Right ventricle myocardium superior (tissue), 1 donor: ENCODE data around the gene ADPGK. TPM values are rescaled to one million over a fixed set of nuclear protein-coding genes. Genes with fewer than 3 reads are reported as not detected.
"Not testable (repeated sequence)": the region's sequence is repeated elsewhere in the genome, so short reads cannot be mapped to it uniquely, and the experiment has no call there.

Experiments used
- ATAC-seq: fragments of 200-7000 bp; cut with Tn5 transposase; one replicate; pipeline ENCODE4 v1.9.1; 2020; ENCODE audit warnings: mild to moderate bottlenecking; ENCODE audit not compliant: poor library complexity
- DNase-seq: peaks from one replicate; pipeline ENCODE4 v3.0.0-alpha.2; 2020
- intact Hi-C: fragments of 100-400 bp; cut with DNase I; formaldehyde crosslinking; loops from one replicate; pipeline ENCODE4 v1.11.2; 2022
- long read RNA-seq: library from polyadenylated mRNA; unstranded; transcript quantifications from one replicate; pipeline ENCODE4 v2.0.0, GENCODE V29; 2021
- total RNA-seq: library from RNA; stranded (reverse); fragmentation: NEBNext Ultra II Directional; extraction: Animal tissue kit (Norgen Biotek cat#: 25700); gene quantifications from one replicate; pipeline ENCODE4 v1.2.1, GENCODE V29; 2021
- donor health status: DM: no; HTN: yes; CAD: no; lungs with severe emphysema.

ADPGK gene
- total RNA-seq = 7.7 TPM
- long read RNA-seq, transcript ADPGK-201 (7 exons, 2,557 nt) = major isoform, 8 of 31 reads
- long read RNA-seq, partial matches to known transcripts = 2 of 31 reads
- long read RNA-seq, other reads (novel, unspliced or antisense) = 21 of 31 reads

GRCh38 chr15:72783640-72784455, at the start of gene ADPGK:
TSS of gene ADPGK (minus strand) at chr15:72783758. CDS start at chr15:72783691, 67 bp downstream.
- intact Hi-C loops = no loop called here
- peak; percentile 93 for DNase-seq
- peak; percentile 97 for ATAC-seq

GRCh38 chr15:72827226-72827625, 43.7 kb upstream of the ADPGK start:
- no peak for ATAC-seq
- no peak for DNase-seq
- intact Hi-C loops = no loop called here

- intact Hi-C loops = no loop called here
- ATAC-seq = no peak
These were observed 43.1 kb upstream of the ADPGK start for GRCh38 chr15:72826611-72827010.

GRCh38 chr15:72825829-72826228, 42.3 kb upstream of the ADPGK start:
- no peak for DNase-seq
- ATAC-seq = no peak
- intact Hi-C loops = no loop called here

More at GRCh38 chr15:72826611-72827010, 43.1 kb upstream of the ADPGK start:
- DNase-seq = no peak

GRCh38 chr15:72824781-72825180, 41.2 kb upstream of the ADPGK start:
- intact Hi-C loops = no loop called here
- ATAC-seq (no peak), DNase-seq (no peak)

GRCh38 chr15:72824112-72824511, 40.6 kb upstream of the ADPGK start:
- ATAC-seq = no peak
- intact Hi-C loops = no loop called here
- no peak for DNase-seq

- intact Hi-C loops = no loop called here
- DNase-seq (no peak), ATAC-seq (no peak)
These were observed 36.7 kb upstream of the ADPGK start for GRCh38 chr15:72820278-72820677.

- intact Hi-C loops = no loop called here
- ATAC-seq (no peak), DNase-seq (no peak)
These were observed 35.1 kb upstream of the ADPGK start for GRCh38 chr15:72818632-72819031.

GRCh38 chr15:72813345-72814004, 29.9 kb upstream of the ADPGK start:
- intact Hi-C loops = no loop called here
- no peak for ATAC-seq
- no peak for DNase-seq

- ATAC-seq (no peak), DNase-seq (no peak)
- intact Hi-C loops = no loop called here
These were observed 25.8 kb upstream of the ADPGK start for GRCh38 chr15:72809329-72809728.

- ATAC-seq, DNase-seq, intact Hi-C loops: not testable (repeated sequence)
These were observed 23.8 kb upstream of the ADPGK start for GRCh38 chr15:72807346-72807745.

GRCh38 chr15:72803006-72803405, 19.4 kb upstream of the ADPGK start:
- intact Hi-C loops = no loop called here
- ATAC-seq (no peak), DNase-seq (no peak)

- intact Hi-C loops = no loop called here
These were observed 18.2 kb upstream of the ADPGK start for GRCh38 chr15:72801590-72802325.

GRCh38 chr15:72800833-72801481, 17.4 kb upstream of the ADPGK start:
- DNase-seq (no peak), ATAC-seq (no peak)
- intact Hi-C loops = no loop called here

More at GRCh38 chr15:72801590-72802325, 18.2 kb upstream of the ADPGK start:
- no peak for DNase-seq
- no peak for ATAC-seq

- intact Hi-C loops = loop anchor here (5.0 to 10.0 kb wide), 2 partner anchors 284 to 477 kb away; no protein-coding TSS in a partner anchor
- no peak for ATAC-seq
These were observed 14.3 kb upstream of the ADPGK start for GRCh38 chr15:72797834-72798233.

GRCh38 chr15:72797338-72797689, 13.8 kb upstream of the ADPGK start:
- intact Hi-C loops = loop anchor here (5.0 to 10.0 kb wide), 2 partner anchors 285 to 477 kb away; no protein-coding TSS in a partner anchor
- ATAC-seq = peak; percentile 11
- DNase-seq = no peak

More at GRCh38 chr15:72797834-72798233, 14.3 kb upstream of the ADPGK start:
- no peak for DNase-seq

- ATAC-seq (peak; percentile 96), DNase-seq (peak; percentile 68)
- intact Hi-C loops = loop anchor here (5.0 to 10.0 kb wide), 2 partner anchors 286 to 478 kb away; no protein-coding TSS in a partner anchor
These were observed 13.2 kb upstream of the ADPGK start for GRCh38 chr15:72796515-72797337.

GRCh38 chr15:72796210-72796514, 12.6 kb upstream of the ADPGK start:
- peak; percentile 16 for ATAC-seq
- no peak for DNase-seq
- intact Hi-C loops = loop anchor here (5.0 to 10.0 kb wide), 2 partner anchors 286 to 479 kb away; no protein-coding TSS in a partner anchor
